Adrenal gland (tissue), 12 donors: ENCODE results near the gene TNC. TPM values are rescaled to one million over a fixed set of nuclear protein-coding genes. Genes with fewer than 3 reads are reported as not detected.

Experiments
- DNase-seq, 7 donors: peaks; one replicate each; pipeline ENCODE4 v3.0.0-alpha.2; 2019 to 2020
- H3K27ac ChIP-seq, 5 donors: fragments of 200-600 bp; sonication (generic) in 4 of 5; 1 replicate in 3 of 5; 2 replicates in 2 of 5; pipeline versions ENCODE4 v1.5.1 to v1.8.0; 2016 to 2020; ENCODE audit warnings: mild to moderate bottlenecking in 1 of 5
- H3K27me3 ChIP-seq: fragments of 200-600 bp; 2 replicates; pipeline ENCODE4 v1.8.0; 2021
- H3K36me3 ChIP-seq, 2 donors: fragments of 200-600 bp; replicated peaks in 1 of 2; 1 replicate in 1 of 2; 2 replicates in 1 of 2; pipeline versions ENCODE4 v1.5.1 to v1.8.0; 2018 to 2022
- H3K4me1 ChIP-seq, 2 donors: fragments of 200-600 bp; replicated peaks in 1 of 2; 1 replicate in 1 of 2; 2 replicates in 1 of 2; pipeline versions ENCODE4 v1.5.1 to v1.8.0; 2018 to 2021
- H3K4me3 ChIP-seq, 4 donors: fragments of 200-600 bp; sonication (generic) in 3 of 4; one replicate each; pipeline ENCODE4 v1.5.1; 2016 to 2018
- H3K9me3 ChIP-seq, 3 donors: fragments of 200-600 bp; sonication (generic) in 1 of 3; replicated peaks in 1 of 3; 1 replicate in 2 of 3; 2 replicates in 1 of 3; pipeline versions ENCODE4 v1.5.1 to v1.8.0; 2016 to 2021
- POLR2A ChIP-seq, 2 donors: fragments of 450-650 bp; IDR thresholded peaks; one replicate each; pipeline ENCODE4 v1.6.1; 2017; ENCODE audit warnings: antibody characterized with exemption in 2 of 2, mild to moderate bottlenecking in 2 of 2, moderate library complexity in 1 of 2
- WGBS, 4 donors: extraction: QIAGEN DNeasy Blood & Tissue Kit in 2 of 4; methylation state at CpG; one replicate each; pipeline versions ENCODE4 v1.1.5 to v1.1.7; 2013 to 2017; 5-methylcytosine and 5-hydroxymethylcytosine counted together
- intact Hi-C, 2 donors: fragments of 100-400 bp; cut with DNase I; formaldehyde crosslinking; loops; one replicate each; pipeline versions ENCODE4 v1.14.1 to v1.15.0; 2022 to 2023
- polyA plus RNA-seq, 3 donors: library from polyadenylated mRNA; stranded (reverse); fragments of 200-250 nt in 2 of 3; fragments of 350-450 nt in 1 of 3; fragmentation: Illumina TruSeq in 1 of 3; extraction: RNeasy Lipid Tissue Mini Kit (QIAGEN cat#74804) in 1 of 3; gene quantifications; one replicate each; pipeline ENCODE4 v1.2.3, GENCODE V29; 2013 to 2014
- total RNA-seq, 9 donors: library from RNA; depleted of rRNA in 4 of 9; stranded (reverse); fragments of >200 nt in 4 of 9; fragments of 120-200 nt in 1 of 9; fragmentation: NEBNext Ultra II Directional in 1 of 9; extraction: Animal tissue kit (Norgen Biotek cat#: 25700) in 1 of 9; gene quantifications; one replicate each; pipeline versions ENCODE4 v1.1.0 to v1.2.4, GENCODE V29; 2013 to 2023
- TF ChIP-seq, protein P1 (sequence below), 6 experiments: fragments of 450-650 bp in 4 of 6; fragments of 200-600 bp in 2 of 6; sonication (generic) in 1 of 6; IDR thresholded peaks; 1 replicate in 5 of 6; 2 replicates in 1 of 6; pipeline versions ENCODE4 v1.5.1 to v1.8.0; 2016 to 2021; ENCODE audit warnings: antibody characterized with exemption in 6 of 6, mild to moderate bottlenecking in 2 of 6, moderate library complexity in 1 of 6
- donor health status: healthy with polysubstance abuse.
- donor health status: Bipolar disorder and iron deficiency.
- donor health status: DM: yes; HTN: yes; CAD: no.
- donor health status: DM: no; HTN: no; CAD: no.
- donor health status: DM: no; HTN: no; CAD: no.
- donor health status: DM: yes; HTN: yes; CAD: no.

The TNC gene
- total and polyA plus RNA-seq, 12 donors: 1.9 to 53.8 (median 10.7) TPM

- no peak for DNase-seq
- no peaks in the 10 kb centered on the region for H3K27me3 ChIP-seq
- no peak overlapping the region for H3K27ac ChIP-seq
- TF ChIP-seq, protein P1, sequence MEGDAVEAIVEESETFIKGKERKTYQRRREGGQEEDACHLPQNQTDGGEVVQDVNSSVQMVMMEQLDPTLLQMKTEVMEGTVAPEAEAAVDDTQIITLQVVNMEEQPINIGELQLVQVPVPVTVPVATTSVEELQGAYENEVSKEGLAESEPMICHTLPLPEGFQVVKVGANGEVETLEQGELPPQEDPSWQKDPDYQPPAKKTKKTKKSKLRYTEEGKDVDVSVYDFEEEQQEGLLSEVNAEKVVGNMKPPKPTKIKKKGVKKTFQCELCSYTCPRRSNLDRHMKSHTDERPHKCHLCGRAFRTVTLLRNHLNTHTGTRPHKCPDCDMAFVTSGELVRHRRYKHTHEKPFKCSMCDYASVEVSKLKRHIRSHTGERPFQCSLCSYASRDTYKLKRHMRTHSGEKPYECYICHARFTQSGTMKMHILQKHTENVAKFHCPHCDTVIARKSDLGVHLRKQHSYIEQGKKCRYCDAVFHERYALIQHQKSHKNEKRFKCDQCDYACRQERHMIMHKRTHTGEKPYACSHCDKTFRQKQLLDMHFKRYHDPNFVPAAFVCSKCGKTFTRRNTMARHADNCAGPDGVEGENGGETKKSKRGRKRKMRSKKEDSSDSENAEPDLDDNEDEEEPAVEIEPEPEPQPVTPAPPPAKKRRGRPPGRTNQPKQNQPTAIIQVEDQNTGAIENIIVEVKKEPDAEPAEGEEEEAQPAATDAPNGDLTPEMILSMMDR (IDR thresholded peaks at IDR 0.05): no peak
- TF ChIP-seq POLR2A (IDR thresholded peaks at IDR 0.05): no peak
- no peak overlapping the region for H3K4me3 ChIP-seq
- no peaks in the 10 kb centered on the region for H3K9me3 ChIP-seq
- H3K36me3 ChIP-seq: no peaks in the 10 kb centered on the region
- 65 to 74% (median 69%) methylated on average over 7 of the region's 7 CpGs for WGBS, 4 donors
- intact Hi-C loops: no loop called here
- no peaks in the 10 kb centered on the region for H3K4me1 ChIP-seq
These were observed 117.7 kb downstream of the TNC start for GRCh38 chr9:115000217-115000639.

- DNase-seq: no peak
- Histone ChIP-seq H3K4me3 (no peak overlapping the region), H3K36me3 (no peaks in the 10 kb centered on the region), H3K27me3 (no peaks in the 10 kb centered on the region), H3K4me1 (no peaks in the 10 kb centered on the region), H3K27ac (no peak overlapping the region), H3K9me3 (no peaks in the 10 kb centered on the region)
- TF ChIP-seq, protein P1 (IDR thresholded peaks at IDR 0.05): no peak
- TF ChIP-seq POLR2A (IDR thresholded peaks at IDR 0.05): no peak
- 46 to 85% (median 76%) methylated on average over 2 of the region's 2 CpGs for WGBS, 4 donors
- intact Hi-C loops: no loop called here
These were observed 119.6 kb downstream of the TNC start for GRCh38 chr9:114998326-114998725.

GRCh38 chr9:114995681-114996221 is 122.2 kb downstream of the TNC start:
- peak in 1 of 7 donors; percentile 16 for DNase-seq
- intact Hi-C loops: no loop called here
- no peaks in the 10 kb centered on the region for H3K4me1 ChIP-seq
- no peaks in the 10 kb centered on the region for H3K27me3 ChIP-seq
- 51 to 67% (median 65%) methylated on average over 9 to 10 of the region's 10 CpGs for WGBS, 4 donors
- H3K36me3 ChIP-seq: no peaks in the 10 kb centered on the region
- H3K4me3 ChIP-seq: no peak overlapping the region
- TF ChIP-seq POLR2A (IDR thresholded peaks at IDR 0.05): no peak
- TF ChIP-seq, protein P1 (IDR thresholded peaks at IDR 0.05): no peak
- no peak overlapping the region for H3K27ac ChIP-seq
- no peaks in the 10 kb centered on the region for H3K9me3 ChIP-seq

DNA sequence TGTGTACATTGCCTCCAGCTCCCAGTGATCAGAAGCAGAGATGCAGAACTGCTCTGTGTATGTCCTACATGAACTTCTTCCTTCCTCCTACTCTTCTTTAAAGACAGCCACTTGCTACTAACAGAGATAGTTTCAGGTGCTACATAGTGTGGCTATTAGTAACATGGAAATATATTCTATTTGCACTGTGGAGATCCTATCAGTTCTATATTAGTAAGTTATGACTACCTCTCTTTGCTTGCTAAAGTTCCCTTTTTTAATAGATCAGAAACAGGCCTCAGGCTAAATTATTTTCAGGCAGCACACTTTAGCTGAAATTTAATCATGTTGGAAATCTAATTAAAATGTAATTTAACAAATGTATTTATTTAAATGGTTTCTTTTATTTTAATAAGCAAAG is 123.2 kb downstream of the TNC start:
- H3K27me3 ChIP-seq: no peaks in the 10 kb centered on the region
- intact Hi-C loops: no loop called here
- H3K36me3 ChIP-seq: no peaks in the 10 kb centered on the region
- no peak overlapping the region for H3K27ac ChIP-seq
- DNase-seq: no peak
- TF ChIP-seq POLR2A (IDR thresholded peaks at IDR 0.05): no peak
- TF ChIP-seq, protein P1 (IDR thresholded peaks at IDR 0.05): no peak
- H3K9me3 ChIP-seq: no peaks in the 10 kb centered on the region
- H3K4me3 ChIP-seq: no peak overlapping the region
- no peaks in the 10 kb centered on the region for H3K4me1 ChIP-seq
